Mesothelial cell of epicardium (in vitro differentiated cells): ENCODE results near the gene SNX13. TPM values are rescaled to one million over a fixed set of nuclear protein-coding genes. Genes with fewer than 3 reads are reported as not detected.

ENCODE experiments used
- DNase-seq, 2 experiments: peaks; one replicate each; pipeline ENCODE4 v3.0.0; 2021; ENCODE audit warnings: low spot score in 2 of 2; ENCODE audit not compliant: unreplicated experiment in 2 of 2
- H3K27ac Mint-ChIP-seq: 2 replicates; pipeline ENCODE4 v1.8.0; 2021; ENCODE audit warnings: mixed read lengths
- H3K27me3 Mint-ChIP-seq: 2 replicates; pipeline ENCODE4 v1.8.0; 2021; ENCODE audit warnings: low read depth, mixed read lengths
- H3K36me3 Mint-ChIP-seq: 2 replicates; pipeline ENCODE4 v1.8.0; 2021; ENCODE audit warnings: mixed read lengths
- H3K4me1 Mint-ChIP-seq: 2 replicates; pipeline ENCODE4 v1.8.0; 2021; ENCODE audit warnings: mixed read lengths
- H3K4me3 Mint-ChIP-seq: 2 replicates; pipeline ENCODE4 v1.8.0; 2021; ENCODE audit warnings: mild to moderate bottlenecking, moderate library complexity, mixed read lengths
- H3K9me3 Mint-ChIP-seq: 2 replicates; pipeline ENCODE4 v1.8.0; 2021; ENCODE audit warnings: mixed read lengths
- CTCF ChIP-seq: fragments of 200-600 bp; sonication (generic); IDR thresholded peaks from one replicate; pipeline ENCODE4 v1.5.0; 2021; ENCODE audit warnings: antibody characterized with exemption; ENCODE audit not compliant: unreplicated experiment
- total RNA-seq: library from RNA; stranded (reverse); gene quantifications from 3 replicates; pipeline ENCODE4 v1.2.1, GENCODE V29; 2021

SNX13 gene
- total RNA-seq, 1 donor from 2014 or later: 57.1 TPM

- no peak overlapping the region for H3K27ac Mint-ChIP-seq
- peaks cover 4% of the 10 kb centered on the region for H3K9me3 Mint-ChIP-seq
- H3K4me1 Mint-ChIP-seq: peaks cover 6% of the 10 kb centered on the region
- no peak for TF ChIP-seq CTCF
- no peaks in the 10 kb centered on the region for H3K36me3 Mint-ChIP-seq
- H3K4me3 Mint-ChIP-seq: no peak overlapping the region
- no peak for DNase-seq
- H3K27me3 Mint-ChIP-seq: no peaks in the 10 kb centered on the region
Observed at GRCh38 chr7:17968791-17969715, 28.8 kb upstream of the SNX13 start.

DNA sequence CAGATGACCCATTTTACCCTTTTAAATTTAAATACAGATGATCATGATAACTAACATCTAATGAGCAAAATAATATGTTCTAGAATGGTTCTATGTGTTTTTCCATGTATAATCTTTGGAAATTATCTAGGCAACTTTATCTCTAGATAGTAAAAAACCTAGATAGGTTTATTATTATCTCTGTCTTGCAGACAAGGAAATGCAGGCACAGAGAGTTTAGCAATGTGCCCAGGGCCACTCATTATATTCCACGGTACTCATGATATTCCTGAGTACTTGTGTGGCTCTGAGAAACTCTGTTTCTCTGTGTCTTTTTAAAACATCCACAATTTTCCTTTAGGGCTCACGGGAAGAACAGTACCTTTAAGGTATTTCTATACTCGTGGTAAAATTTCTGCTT is 26.4 kb upstream of the SNX13 start:
- no peak for DNase-seq
- H3K27ac Mint-ChIP-seq: no peak overlapping the region
- TF ChIP-seq CTCF: no peak
- no peak overlapping the region for H3K4me3 Mint-ChIP-seq
- peaks cover 6% of the 10 kb centered on the region for H3K4me1 Mint-ChIP-seq
- no peaks in the 10 kb centered on the region for H3K36me3 Mint-ChIP-seq
- no peaks in the 10 kb centered on the region for H3K27me3 Mint-ChIP-seq
- H3K9me3 Mint-ChIP-seq: peaks cover 5% of the 10 kb centered on the region

DNA sequence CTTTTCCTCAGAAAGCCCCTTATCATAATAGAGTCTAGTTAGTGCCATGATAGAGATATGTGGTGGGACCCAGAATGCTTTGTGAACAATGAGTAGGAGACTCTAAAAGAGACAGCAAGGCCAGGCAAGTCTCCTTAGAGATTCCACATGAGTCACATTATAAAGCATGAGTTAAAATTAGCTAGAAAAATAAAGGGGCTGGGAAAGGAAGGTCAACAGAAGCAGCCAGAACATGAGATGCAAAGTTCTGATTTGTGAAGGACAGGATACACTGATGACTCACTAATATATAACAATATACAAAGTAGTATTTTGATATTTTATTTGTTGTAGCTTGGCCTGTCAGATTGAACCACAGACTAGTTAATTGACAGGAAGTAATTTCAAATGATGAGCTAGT is 25.3 kb upstream of the SNX13 start:
- H3K9me3 Mint-ChIP-seq: peaks cover 5% of the 10 kb centered on the region
- no peak for TF ChIP-seq CTCF
- no peak overlapping the region for H3K27ac Mint-ChIP-seq
- peaks cover 6% of the 10 kb centered on the region for H3K4me1 Mint-ChIP-seq
- H3K4me3 Mint-ChIP-seq: no peak overlapping the region
- no peaks in the 10 kb centered on the region for H3K36me3 Mint-ChIP-seq
- DNase-seq: no peak
- no peaks in the 10 kb centered on the region for H3K27me3 Mint-ChIP-seq

DNA sequence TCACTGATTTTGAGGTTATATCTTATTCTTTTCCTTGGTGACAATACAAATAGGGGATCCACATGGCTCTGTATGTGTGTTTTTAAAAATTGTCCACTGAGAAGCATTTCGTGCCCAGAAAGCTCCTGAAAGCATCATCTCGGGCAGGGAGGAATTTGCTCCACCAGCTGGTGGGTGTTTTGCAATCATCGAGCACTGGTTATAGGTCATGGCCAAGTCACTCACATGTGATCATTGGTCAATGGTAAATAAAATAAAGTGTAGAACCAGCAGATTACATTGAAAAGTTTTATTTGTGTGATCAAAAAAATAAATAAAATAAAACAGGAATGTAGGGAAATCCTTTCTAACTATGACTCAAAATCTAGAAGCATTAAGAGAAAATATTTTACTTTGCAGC is 23.0 kb upstream of the SNX13 start:
- TF ChIP-seq CTCF: no peak
- DNase-seq: no peak
- Mint-ChIP-seq H3K36me3 (no peaks in the 10 kb centered on the region), H3K9me3 (peaks cover 5% of the 10 kb centered on the region), H3K4me1 (no peaks in the 10 kb centered on the region), H3K4me3 (no peak overlapping the region), H3K27me3 (peaks cover 2% of the 10 kb centered on the region), H3K27ac (no peak overlapping the region)

DNA sequence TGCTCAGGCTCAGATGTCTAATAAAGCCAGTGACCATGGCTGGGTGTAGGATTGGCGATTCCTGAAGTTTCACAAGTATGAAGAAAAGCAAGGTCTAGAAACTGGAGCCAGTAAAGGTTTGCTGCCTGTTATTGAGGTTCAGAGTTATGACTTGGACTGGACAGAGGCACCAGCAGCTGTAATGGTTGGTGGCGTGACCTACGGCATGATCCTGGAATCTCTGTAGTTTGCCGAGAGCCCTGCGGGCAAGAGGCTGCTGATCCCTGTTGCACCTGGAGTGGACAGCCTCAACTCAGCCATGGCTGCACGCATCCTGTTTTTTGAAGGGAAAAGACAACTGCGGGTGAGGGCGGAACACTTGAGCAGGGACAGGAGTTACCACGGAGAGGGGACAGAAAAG is 22.4 kb upstream of the SNX13 start:
- Mint-ChIP-seq H3K36me3 (no peaks in the 10 kb centered on the region), H3K9me3 (peaks cover 5% of the 10 kb centered on the region), H3K27me3 (peaks cover 2% of the 10 kb centered on the region), H3K4me1 (no peaks in the 10 kb centered on the region), H3K27ac (no peak overlapping the region), H3K4me3 (no peak overlapping the region)
- no peak for TF ChIP-seq CTCF
- DNase-seq: no peak
